ENCODE results near the gene NECAP2.
"Not testable (repeated sequence)": the region's sequence is repeated elsewhere in the genome, so short reads cannot be mapped to it uniquely, and the experiment has no call there.

NECAP2 gene

DNA sequence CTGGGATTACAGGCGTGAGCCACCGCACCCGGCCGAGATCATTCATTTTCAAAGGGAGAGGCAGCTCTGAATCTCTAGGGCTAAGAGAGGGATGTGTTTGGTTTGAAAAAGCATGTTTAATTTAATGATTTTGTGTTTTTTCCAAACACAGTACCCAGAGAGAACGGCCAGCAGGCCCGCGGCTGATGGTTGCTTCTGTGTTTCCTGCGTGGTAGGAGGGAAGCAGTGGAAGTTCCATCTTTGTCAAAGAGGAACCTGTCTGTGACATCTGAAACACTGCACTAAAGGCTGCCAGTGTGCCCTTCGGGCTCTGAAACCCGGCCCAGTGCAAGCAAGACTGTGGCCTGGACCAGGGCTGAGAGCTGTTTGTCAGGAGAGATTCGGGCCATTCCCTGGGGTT lies 59.9 kb downstream of the NECAP2 start:
- not testable (repeated sequence) for DNase-seq

DNA sequence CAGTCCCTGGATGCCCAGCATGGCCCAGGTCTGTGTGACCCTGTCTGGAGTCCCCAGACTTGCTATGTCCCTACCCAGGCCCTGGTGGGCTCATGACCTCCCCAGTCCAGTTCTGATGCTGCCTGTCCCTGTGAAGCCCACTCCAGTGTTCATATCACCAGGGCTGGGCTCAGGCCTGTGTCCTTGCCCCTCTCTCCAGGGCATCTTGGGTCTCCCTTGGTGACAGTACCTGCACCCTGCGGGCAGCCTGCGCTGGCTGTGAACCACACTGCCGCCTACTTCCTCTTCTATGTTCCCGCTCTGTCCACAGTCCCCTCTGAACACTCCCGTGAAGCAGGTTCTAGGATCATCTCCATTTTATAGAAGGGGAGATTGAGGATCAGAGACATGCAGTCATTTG lies 60.5 kb downstream of the NECAP2 start:
- DNase-seq: not testable (repeated sequence)

DNA sequence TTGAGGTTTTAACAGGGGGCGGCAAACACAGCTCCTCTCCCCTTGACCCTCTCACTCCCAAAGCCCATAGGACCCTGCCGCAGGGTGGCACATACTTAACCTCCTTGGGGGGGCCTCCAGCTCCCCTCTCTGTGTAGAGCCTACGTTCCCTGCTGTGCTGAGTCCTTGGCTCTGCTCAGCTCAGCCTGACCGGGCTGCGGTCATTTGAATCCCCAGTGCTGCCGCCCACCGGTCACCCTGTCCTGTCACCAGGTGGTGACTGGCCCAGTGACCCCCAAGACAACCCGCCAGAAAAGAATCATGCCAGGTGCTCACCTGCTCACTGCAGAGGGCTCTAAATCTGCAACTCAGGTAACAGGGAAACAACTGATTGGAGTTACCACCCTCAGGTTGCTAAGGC lies 60.9 kb downstream of the NECAP2 start:
- not testable (repeated sequence) for DNase-seq

DNA sequence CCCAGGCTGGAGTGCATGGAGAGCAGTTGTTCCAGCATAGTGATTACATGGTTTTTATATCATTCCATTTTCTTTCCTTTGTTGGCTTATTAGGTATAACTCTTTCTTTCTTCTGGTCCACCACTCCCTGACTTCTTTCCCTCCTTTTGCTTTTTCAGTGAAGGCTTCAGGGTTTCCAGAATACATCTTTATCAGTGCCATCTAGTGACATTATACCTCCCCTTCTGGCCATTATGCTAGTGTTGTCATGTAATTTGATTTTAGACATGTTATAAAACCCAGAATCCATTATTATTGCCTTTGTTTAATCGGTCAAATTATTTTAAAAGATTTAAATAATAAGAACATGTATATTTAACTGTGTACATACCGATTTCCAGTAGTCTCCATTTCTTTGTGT lies 63.0 kb downstream of the NECAP2 start:
- DNase-seq: no peak

DNA sequence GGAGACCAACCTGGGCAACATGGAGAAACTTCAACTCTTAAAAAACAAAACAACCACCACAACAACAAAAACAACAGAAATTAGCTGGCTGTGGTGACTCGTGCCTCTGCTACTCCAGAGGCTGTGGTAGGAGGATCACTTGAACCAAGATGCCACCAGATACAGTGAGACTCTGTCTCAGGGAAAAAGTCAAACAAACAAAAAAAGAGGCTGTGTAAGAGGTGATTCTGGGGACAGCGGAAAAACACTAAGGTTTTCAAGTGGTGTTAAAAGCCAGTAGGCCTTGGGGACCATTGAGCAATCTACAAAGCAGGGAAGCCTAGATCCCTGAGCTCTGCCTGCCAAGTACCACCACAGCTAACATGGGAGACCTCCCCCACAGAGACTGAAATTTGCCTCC lies 65.3 kb downstream of the NECAP2 start:
- not testable (repeated sequence) for DNase-seq

DNA sequence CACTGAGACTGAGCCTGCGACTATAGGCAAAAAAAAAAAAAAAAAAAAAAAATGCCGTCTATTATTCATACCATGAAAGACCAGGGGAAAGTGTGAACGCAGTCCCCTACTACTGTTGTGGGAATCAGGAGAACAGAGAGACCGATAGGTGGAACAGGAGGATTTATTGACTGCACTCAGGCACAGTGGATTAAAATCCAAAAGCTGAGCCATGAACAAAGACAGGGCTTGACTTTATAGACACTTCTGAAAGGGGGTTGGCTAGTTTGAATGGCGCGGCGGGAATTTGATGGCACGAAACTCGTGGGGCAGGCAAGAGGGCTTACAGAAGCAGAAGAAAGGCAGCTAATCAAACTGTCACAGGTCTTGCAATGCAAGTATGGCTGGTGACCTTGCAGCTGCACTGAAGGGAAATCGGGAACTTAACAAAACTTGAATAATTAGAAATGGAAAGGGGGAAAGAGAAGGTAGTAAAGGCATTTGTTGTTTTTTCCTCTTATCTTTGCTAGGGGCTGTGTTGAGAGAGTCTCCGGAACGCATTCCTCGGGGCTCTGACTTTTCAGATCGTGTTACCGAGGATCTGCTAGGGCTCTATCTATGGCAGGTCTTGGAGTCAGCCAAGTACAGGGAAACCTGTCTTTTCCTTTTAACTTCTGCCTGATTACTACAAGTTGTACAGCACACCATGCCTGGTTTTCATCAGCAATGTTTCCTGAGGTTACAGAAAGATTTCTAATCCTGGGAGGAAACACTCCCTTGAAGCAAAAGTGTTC lies 66.0 kb downstream of the NECAP2 start:
- not testable (repeated sequence) for DNase-seq

DNA sequence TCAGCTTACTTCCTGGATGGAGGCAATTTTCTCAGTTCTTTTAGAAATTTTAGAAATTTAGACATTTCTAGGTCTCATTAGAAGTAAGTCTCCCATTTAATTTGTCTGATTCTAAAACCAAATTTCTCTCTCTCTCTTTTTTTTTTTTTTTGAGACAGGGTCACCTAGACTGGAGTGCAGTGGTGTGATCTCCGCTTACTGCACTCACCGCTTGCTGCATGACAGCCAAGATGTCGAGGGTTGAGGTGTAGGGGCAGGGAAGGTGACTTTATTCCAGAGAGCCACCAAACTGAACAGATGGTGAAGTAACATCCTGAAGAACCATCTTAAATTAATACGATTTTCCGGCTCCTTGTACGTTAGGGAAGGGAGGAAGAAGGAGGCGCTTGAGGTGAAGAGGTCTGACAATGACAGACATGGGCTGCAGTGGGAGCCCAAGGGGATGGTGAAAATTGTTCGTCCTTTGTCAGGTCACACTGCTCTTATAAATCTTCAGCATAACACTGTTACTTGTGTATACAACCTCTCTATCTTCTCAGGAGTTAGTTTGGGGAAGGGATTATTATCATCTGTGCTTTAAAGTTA lies 68.4 kb downstream of the NECAP2 start:
- DNase-seq: not testable (repeated sequence)
